PC-3 (cell line): ENCODE measurements around the gene CD82. TPM values are rescaled to one million over a fixed set of nuclear protein-coding genes. Genes with fewer than 3 reads are reported as not detected.

Experiments
- ATAC-seq: fragments of 200-7000 bp; cut with Tn5 transposase; 2 replicates; pipeline ENCODE4 v1.9.1; 2020; ENCODE audit warnings: mild to moderate bottlenecking, moderate library complexity
- BruUV-seq: library from RNA; stranded (reverse); fragments of 400-500 nt; replicated peaks from 2 replicates; lab custom pipeline; 2021; lab: Mats Ljungman, UMichigan
- CTCF ChIA-PET: fragments of 300-600 bp; sonication (Branson Sonifier 250); formaldehyde crosslinking; loops from one replicate; lab custom pipeline; 2022; ENCODE audit warnings: antibody characterized with exemption; lab: Charles Lee
- POLR2A ChIA-PET: fragments of 300-600 bp; sonication (Branson Sonifier 250); formaldehyde crosslinking; loops from one replicate; lab custom pipeline; 2022; ENCODE audit warnings: antibody characterized with exemption; ENCODE audit not compliant: unreplicated experiment; lab: Charles Lee
- DNase-seq: peaks from one replicate; pipeline ENCODE4 v3.0.0-alpha.2; 2015
- H2AFZ ChIP-seq: fragments of 300-600 bp; sonication (generic); 2 replicates; pipeline ENCODE4 v1.6.0; 2016; ENCODE audit warnings: antibody characterized with exemption, low read length
- H3F3A ChIP-seq: fragments of 300-600 bp; sonication (generic); one replicate; pipeline ENCODE4 v1.6.0; 2017; ENCODE audit warnings: antibody characterized with exemption, low read length, control low read depth, mild to moderate bottlenecking; ENCODE audit not compliant: unreplicated experiment
- H3K27ac ChIP-seq: fragments of 300-600 bp; sonication (generic); 2 replicates; pipeline ENCODE4 v1.5.1; 2016; ENCODE audit warnings: mild to moderate bottlenecking, low read length
- H3K27me3 ChIP-seq: fragments of 300-600 bp; sonication (generic); 2 replicates; pipeline ENCODE4 v1.6.1; 2016; ENCODE audit warnings: low read length, mixed read lengths
- H3K36me3 ChIP-seq: fragments of 300-600 bp; sonication (generic); 2 replicates; pipeline ENCODE4 v1.6.1; 2016; ENCODE audit warnings: low read depth, mixed run types, low read length, mixed read lengths
- H3K4me1 ChIP-seq: fragments of 300-600 bp; sonication (generic); 2 replicates; pipeline ENCODE4 v1.5.1; 2016; ENCODE audit warnings: low read length; ENCODE audit not compliant: insufficient read depth
- H3K4me2 ChIP-seq: fragments of 300-600 bp; sonication (generic); 2 replicates; pipeline ENCODE4 v1.6.0; 2016; ENCODE audit warnings: low read length
- H3K4me3 ChIP-seq: fragments of 300-600 bp; sonication (generic); 2 replicates; pipeline ENCODE4 v1.5.1; 2016; ENCODE audit warnings: mild to moderate bottlenecking, low read length, mixed read lengths
- H3K79me2 ChIP-seq: fragments of 300-600 bp; sonication (generic); 2 replicates; pipeline ENCODE4 v1.6.1; 2017; ENCODE audit warnings: low read length, mixed read lengths
- H3K9ac ChIP-seq: fragments of 300-600 bp; sonication (generic); 2 replicates; pipeline ENCODE4 v1.6.0; 2016; ENCODE audit warnings: mild to moderate bottlenecking, low read length
- H3K9me2 ChIP-seq: fragments of 300-600 bp; sonication (generic); replicated peaks from 2 replicates; pipeline ENCODE4 v1.6.1; 2016; ENCODE audit warnings: mixed run types, low read length, mixed read lengths
- H3K9me3 ChIP-seq: fragments of 300-600 bp; sonication (generic); 2 replicates; pipeline ENCODE4 v1.6.1; 2016; ENCODE audit warnings: low read length, mixed read lengths
- H4K20me1 ChIP-seq: fragments of 300-600 bp; sonication (generic); 2 replicates; pipeline ENCODE4 v1.6.1; 2016; ENCODE audit warnings: low read length, mixed read lengths
- EZH2 ChIP-seq: fragments of 300-600 bp; sonication (generic); IDR thresholded peaks from one replicate; pipeline ENCODE4 v1.6.1; 2017; ENCODE audit warnings: antibody characterized with exemption, mild to moderate bottlenecking, low read length; ENCODE audit not compliant: unreplicated experiment
- EZH2phosphoT487 ChIP-seq: fragments of 300-600 bp; sonication (generic); IDR thresholded peaks from 2 replicates; pipeline ENCODE4 v1.6.1; 2018; ENCODE audit warnings: mild to moderate bottlenecking, antibody characterized with exemption, low read length, borderline replicate concordance
- intact Hi-C: fragments of 100-400 bp; cut with micrococcal nuclease; formaldehyde crosslinking; loops from 2 replicates; pipeline ENCODE4 v1.9.0; 2023
- total RNA-seq: library from RNA; depleted of rRNA; stranded (reverse); fragments of >200 nt; gene quantifications from 2 replicates; pipeline ENCODE4 v1.2.3, GENCODE V29; 2014
- TF ChIP-seq, protein P1 (sequence below): fragments of 300-600 bp; sonication (generic); conservative IDR thresholded peaks from 2 replicates; pipeline ENCODE4 v1.5.1; 2017; ENCODE audit warnings: antibody characterized with exemption, low read depth, mild to moderate bottlenecking, low read length

Gene CD82
- total RNA-seq, 1 experiment from 2014 or later: 5.0 TPM

DNA sequence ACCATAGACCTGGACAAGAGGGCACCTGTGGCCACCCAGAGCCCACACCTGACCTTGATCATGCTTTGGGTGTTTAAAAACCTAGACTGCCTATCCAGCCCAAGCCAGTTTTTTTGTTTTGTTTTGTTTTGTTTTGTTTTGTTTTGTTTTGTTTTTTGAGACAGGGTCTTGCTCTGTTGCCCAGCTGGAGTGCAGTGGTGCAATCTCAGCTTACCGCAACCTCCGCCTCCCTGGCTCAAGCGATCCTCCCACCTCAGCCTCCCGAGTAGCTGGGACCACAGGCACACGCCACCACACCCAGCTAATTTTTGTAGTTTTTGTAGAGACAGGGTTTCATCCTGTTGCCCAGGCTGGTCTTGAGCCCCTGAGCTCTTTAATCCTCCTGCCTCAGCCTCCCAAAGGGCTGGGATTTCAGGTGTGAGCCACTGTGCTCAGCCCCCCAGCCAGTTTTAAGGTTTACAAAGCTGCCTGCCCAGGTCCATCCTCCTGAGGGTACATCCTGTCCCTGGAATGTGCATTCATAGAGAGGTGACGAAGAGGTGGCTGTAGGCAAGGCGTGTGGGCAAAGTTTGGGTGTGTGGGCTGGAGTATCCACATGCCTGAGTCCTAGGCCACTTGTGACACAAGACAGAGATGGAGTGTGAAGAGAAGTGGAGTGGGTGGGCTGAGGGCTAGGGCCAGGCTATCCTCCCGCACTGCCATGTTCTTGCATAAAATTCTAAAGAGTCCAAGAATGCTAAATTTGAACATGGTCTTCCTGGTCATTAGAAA lies 3.3 kb upstream of the CD82 start:
- Histone ChIP-seq H3K4me3 (no peak overlapping the region), H3K9ac (no peak overlapping the region), H3K9me2 (no peaks in the 10 kb centered on the region), H3K9me3 (no peaks in the 10 kb centered on the region), H4K20me1 (no peaks in the 10 kb centered on the region), H3K4me2 (no peak overlapping the region), H3K27me3 (no peaks in the 10 kb centered on the region), H3K36me3 (no peaks in the 10 kb centered on the region), H3K79me2 (no peaks in the 10 kb centered on the region), H3K27ac (no peak overlapping the region), H3F3A (no peaks in the 10 kb centered on the region), H3K4me1 (peaks cover 10% of the 10 kb centered on the region), H2AFZ (no peak overlapping the region)
- TF ChIP-seq EZH2 (no peak), EZH2phosphoT487 (no peak)
- TF ChIP-seq, protein P1, sequence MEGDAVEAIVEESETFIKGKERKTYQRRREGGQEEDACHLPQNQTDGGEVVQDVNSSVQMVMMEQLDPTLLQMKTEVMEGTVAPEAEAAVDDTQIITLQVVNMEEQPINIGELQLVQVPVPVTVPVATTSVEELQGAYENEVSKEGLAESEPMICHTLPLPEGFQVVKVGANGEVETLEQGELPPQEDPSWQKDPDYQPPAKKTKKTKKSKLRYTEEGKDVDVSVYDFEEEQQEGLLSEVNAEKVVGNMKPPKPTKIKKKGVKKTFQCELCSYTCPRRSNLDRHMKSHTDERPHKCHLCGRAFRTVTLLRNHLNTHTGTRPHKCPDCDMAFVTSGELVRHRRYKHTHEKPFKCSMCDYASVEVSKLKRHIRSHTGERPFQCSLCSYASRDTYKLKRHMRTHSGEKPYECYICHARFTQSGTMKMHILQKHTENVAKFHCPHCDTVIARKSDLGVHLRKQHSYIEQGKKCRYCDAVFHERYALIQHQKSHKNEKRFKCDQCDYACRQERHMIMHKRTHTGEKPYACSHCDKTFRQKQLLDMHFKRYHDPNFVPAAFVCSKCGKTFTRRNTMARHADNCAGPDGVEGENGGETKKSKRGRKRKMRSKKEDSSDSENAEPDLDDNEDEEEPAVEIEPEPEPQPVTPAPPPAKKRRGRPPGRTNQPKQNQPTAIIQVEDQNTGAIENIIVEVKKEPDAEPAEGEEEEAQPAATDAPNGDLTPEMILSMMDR: no peak
- ATAC-seq (no peak), DNase-seq (no peak)
- intact Hi-C loops: no loop called here
- ChIA-PET CTCF (no interaction called here), POLR2A (no interaction called here)
- no TSS peak for BruUV-seq

DNA sequence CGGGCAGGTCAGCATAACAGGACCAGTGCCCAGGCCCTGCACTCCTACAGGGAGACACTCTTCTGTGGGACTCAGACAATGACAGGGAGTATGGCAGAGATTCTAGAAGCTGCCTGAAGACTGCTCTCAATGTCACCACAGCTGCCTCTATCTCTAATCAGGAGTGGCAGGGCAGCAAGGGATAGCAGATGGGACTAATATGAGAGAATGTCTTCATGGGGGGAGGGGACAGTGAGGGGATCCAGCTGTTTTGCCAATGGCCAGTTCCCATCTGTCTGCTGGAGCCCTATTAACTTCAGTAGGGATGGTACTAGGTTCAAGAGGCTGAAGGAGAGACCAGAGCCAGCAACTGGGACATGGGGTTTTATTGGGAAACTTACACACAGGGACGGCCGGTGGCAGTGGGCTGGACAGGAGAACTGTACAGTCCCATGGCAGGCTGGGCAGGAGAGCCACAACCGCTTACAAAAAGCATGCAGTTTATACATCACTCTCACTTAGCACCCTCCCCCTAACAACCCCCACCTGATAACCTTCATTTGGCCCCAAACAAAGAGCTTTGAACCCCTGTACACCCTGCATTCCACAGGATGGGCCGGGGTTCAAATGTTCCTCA lies 2.5 kb upstream of the CD82 start:
- no TSS peak for BruUV-seq
- Histone ChIP-seq H3K4me1 (peaks cover 10% of the 10 kb centered on the region), H3K79me2 (no peaks in the 10 kb centered on the region), H4K20me1 (no peaks in the 10 kb centered on the region), H2AFZ (no peak overlapping the region), H3F3A (no peaks in the 10 kb centered on the region), H3K9me2 (no peaks in the 10 kb centered on the region), H3K27me3 (no peaks in the 10 kb centered on the region), H3K4me2 (no peak overlapping the region), H3K27ac (no peak overlapping the region), H3K9me3 (no peaks in the 10 kb centered on the region), H3K4me3 (no peak overlapping the region), H3K9ac (no peak overlapping the region), H3K36me3 (no peaks in the 10 kb centered on the region)
- TF ChIP-seq EZH2: no peak
- TF ChIP-seq, protein P1: no peak
- no peak for TF ChIP-seq EZH2phosphoT487
- ChIA-PET POLR2A (no interaction called here), CTCF (no interaction called here)
- intact Hi-C loops: no loop called here
- no peak for DNase-seq
- ATAC-seq: no peak

GRCh38 chr11:44563711-44564110 lies 1.8 kb upstream of the CD82 start:
- TF ChIP-seq EZH2phosphoT487 (no peak), EZH2 (no peak)
- TF ChIP-seq, protein P1: no peak
- peaks cover 13% of the 10 kb centered on the region for H3K4me1 ChIP-seq
- no peaks in the 10 kb centered on the region for H3K9me2 ChIP-seq
- no peak overlapping the region for H3K9ac ChIP-seq
- DNase-seq: no peak
- H3K79me2 ChIP-seq: no peaks in the 10 kb centered on the region
- no peak overlapping the region for H3K27ac ChIP-seq
- no peak overlapping the region for H3K4me3 ChIP-seq
- CTCF ChIA-PET: no interaction called here
- no peak overlapping the region for H2AFZ ChIP-seq
- H3K36me3 ChIP-seq: no peaks in the 10 kb centered on the region
- no TSS peak for BruUV-seq
- no peak for ATAC-seq
- POLR2A ChIA-PET: no interaction called here
- H3K4me2 ChIP-seq: no peak overlapping the region
- intact Hi-C loops: loop anchor here (2.0 kb wide), 1 partner anchor 53 kb away; no protein-coding TSS in a partner anchor
- no peaks in the 10 kb centered on the region for H3K27me3 ChIP-seq
- H3K9me3 ChIP-seq: no peaks in the 10 kb centered on the region
- H4K20me1 ChIP-seq: no peaks in the 10 kb centered on the region
- no peaks in the 10 kb centered on the region for H3F3A ChIP-seq
